Stimulated activated CD8-positive, alpha-beta memory T cell treated with anti-CD3 and anti-CD28 coated beads, Interleukin-12 subunit alpha, Interleukin-12 subunit beta, amount 100 ng/mL, for 1 hour (primary cell): ENCODE data around the gene PNKD.

Experiments
- DNase-seq: peaks from one replicate; pipeline ENCODE4 v3.0.0-alpha.2; 2020; ENCODE audit warnings: low read depth

The PNKD gene

GRCh38 chr2:218371983-218372350, 101.6 kb downstream of the PNKD start:
- no peak for DNase-seq

DNA sequence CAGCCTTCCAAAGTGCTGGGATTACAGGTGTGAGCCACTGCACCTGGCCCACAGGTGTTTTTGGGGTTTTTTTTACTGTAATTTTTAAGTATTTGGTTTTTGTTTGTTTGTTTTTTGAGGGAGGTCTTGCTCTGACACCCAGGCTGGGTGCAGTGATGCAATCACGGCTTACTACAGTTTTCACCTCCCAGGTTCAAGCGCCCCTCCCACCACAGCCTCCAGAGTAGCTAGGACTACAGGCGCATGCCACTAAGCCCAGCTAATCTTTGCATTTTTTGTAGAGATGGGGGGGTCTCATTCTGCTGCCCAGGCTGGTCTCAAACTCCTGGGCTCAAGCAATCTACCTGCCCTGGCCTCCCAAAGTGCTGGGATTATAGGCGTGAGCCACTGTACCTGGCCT, 104.5 kb downstream of the PNKD start:
- no peak for DNase-seq

DNA sequence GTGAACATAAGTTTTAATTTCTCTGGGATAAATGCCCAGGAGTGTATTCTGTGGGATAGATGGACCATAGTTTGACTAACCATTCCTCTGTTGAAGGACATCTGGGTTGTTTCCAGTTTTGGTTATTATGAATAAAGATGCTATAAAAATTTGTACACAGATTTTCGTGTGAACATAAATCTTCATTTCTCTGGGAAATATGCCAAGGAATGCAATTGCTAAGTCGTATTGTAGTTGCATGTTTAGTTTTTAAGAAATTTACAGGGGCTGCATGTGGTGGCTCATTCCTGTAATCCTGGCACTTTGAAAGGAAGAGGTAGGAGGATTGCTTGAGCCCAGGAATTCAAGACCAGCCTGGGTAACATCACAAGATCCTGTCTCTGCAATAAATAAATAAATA, 104.9 kb downstream of the PNKD start:
- DNase-seq = no peak

GRCh38 chr2:218378053-218378452, 107.7 kb downstream of the PNKD start:
- DNase-seq = no peak

GRCh38 chr2:218381916-218382366, 111.6 kb downstream of the PNKD start, which contains the start of gene SLC11A1:
Gene SLC11A1 (plus strand): TSS chr2:218382273. CDS start chr2:218382369, 96 bp downstream.
- no peak for DNase-seq

GRCh38 chr2:218382785-218383184, 112.5 kb downstream of the PNKD start:
- no peak for DNase-seq

- DNase-seq = no peak
Observed at GRCh38 chr2:218383892-218384519, 113.7 kb downstream of the PNKD start.

- no peak for DNase-seq
Observed at GRCh38 chr2:218384975-218385374, 114.7 kb downstream of the PNKD start.

DNA sequence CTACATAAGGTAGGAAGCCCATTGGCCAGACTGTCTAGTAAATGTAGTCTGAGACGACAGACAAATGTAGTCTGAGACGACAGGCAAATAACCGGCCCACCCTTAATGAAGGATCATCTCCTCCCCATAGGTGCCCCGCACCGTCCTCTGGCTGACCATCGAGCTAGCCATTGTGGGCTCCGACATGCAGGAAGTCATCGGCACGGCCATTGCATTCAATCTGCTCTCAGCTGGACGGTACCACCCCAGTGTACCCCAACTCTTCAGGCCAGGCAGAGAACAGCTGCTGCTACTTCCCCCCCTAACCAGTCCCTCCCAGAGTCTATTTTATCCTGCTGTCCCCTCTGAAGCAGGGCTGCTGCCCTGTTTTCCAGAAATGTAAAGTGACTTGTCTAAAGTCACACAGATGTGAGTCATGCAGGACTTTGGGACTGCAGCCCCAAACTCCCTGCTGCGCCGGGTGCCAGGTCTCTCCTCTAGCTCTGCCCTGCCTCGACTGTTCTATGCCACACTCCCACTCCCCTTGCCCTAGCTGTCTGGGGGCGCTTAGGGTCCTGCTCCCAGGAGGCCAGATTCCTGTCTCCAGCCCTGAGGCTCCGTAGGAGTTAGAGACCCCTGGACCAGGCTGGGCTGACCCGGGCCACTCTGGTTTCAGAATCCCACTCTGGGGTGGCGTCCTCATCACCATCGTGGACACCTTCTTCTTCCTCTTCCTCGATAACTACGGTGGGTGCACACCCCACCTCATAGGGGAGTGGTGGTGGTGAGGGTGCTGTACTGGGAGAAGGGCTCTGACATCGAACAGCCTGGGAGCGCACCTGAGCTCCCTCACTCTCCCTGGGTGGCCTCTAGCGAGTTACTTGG, 116.4 kb downstream of the PNKD start:
- DNase-seq = no peak

GRCh38 chr2:218387369-218388194, 117.3 kb downstream of the PNKD start:
- DNase-seq = no peak

GRCh38 chr2:218389333-218390150, 119.2 kb downstream of the PNKD start:
- DNase-seq = no peak

GRCh38 chr2:218391202-218391601, 120.9 kb downstream of the PNKD start:
- no peak for DNase-seq

DNA sequence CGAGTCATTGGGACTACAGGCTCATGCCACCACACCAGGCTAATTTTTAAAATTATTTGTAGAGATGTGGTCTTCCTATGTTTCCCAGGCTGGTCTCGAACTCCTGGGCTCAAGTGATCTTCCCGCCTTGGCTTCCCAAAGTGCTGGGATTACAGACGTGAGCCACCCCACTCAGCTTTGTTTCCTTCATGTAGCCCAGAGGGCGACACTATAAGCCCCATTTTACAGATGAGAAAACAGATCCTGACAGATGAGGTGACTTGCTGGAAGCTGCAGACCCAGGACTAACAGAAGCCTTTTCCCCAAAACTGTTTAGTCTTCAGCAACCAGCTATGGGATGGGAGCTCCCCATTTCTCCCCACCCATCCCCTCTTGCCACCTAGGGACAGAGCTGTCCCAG, 122.1 kb downstream of the PNKD start:
- no peak for DNase-seq

DNA sequence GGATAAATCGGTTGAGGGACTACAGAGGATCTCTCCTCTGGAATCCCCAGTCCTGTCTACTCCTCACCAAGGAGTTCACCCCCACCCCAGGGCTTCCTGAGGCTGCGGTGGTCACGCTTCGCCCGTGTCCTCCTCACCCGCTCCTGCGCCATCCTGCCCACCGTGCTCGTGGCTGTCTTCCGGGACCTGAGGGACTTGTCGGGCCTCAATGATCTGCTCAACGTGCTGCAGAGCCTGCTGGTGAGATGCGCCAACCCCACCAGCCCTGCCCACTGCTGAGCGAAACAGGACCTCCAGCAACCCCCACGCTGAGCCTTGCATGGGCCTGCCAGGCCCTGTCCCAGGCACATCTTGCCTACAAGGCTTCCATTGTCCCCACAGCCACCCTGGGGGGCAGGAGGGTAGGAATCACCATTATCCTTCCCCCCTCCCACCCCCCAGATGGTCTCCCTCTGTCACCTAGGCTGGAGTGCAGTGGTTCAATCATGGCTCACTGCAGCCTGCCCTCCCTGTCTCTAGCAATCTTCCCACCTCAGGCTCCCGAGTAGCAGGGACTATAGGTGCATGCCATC, 122.7 kb downstream of the PNKD start:
- DNase-seq = no peak

GRCh38 chr2:218393750-218394290, 123.5 kb downstream of the PNKD start:
- no peak for DNase-seq

- no peak for DNase-seq
Observed at GRCh38 chr2:218394298-218395089, 124.2 kb downstream of the PNKD start.

DNA sequence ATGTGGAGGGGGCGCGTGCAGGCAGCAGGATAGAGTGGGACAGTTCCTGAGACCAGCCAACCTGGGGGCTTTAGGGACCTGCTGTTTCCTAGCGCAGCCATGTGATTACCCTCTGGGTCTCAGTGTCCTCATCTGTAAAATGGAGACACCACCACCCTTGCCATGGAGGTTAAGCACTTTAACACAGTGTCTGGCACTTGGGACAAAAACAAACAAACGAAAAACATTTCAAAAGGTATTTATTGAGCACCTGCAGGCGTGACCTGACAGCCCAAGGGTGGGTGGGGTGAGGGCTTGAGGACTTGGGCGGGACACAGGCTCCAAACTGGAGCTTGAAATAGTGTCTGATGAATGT, 124.7 kb downstream of the PNKD start:
- DNase-seq = no peak

- no peak for DNase-seq
Observed at GRCh38 chr2:218395456-218395825, 125.1 kb downstream of the PNKD start.

DNA sequence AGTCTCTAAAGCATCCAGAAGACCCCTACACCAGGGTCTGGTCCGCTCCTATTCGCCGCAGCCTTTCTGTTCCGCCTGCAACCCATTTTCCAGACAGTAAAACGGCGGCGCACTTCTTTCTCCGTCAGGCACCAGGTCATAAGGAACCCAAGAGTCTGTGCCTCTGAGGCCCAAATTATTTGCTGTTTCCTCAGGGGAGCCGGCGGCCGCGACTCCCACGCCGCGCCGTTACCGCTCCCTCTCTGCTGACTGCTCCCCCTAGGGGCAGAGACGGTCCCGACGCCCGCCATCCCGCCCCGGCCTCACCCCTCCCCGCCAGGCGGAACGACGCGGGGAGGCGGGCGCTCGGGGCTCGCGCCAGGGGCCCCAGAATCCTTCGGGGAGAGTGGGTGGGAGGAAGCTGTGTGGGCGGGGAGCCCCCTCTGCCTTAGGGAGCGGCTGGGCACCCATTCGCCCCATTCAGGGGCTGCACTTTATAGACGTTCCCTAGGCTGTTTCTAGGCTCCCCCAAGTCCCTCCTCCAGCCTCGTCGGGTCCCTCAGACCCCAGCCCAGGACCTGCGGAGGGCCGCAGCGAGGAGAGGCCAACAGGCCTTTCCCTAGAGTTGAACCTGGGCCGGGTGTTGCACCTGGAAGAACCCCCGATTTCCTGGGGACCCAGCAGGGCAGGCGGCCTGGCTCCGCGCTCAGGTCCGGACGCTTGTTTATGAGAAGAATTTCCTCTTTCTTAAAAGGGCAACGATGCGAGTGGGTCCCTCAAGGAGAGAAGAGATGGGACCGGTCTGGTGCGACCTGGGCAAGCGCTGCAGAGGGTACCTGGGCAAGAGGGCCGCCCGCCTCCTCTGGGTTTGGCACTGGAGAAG, 125.7 kb downstream of the PNKD start:
- peak; percentile 84 for DNase-seq
